ENCODE measurements around the gene GAS7. TPM values are rescaled to one million over a fixed set of nuclear protein-coding genes. Genes with fewer than 3 reads are reported as not detected.
A peak's percentile ranks its signal among the peaks of the same experiment; 100 is the strongest.
"Not testable (repeated sequence)": the region's sequence is repeated elsewhere in the genome, so short reads cannot be mapped to it uniquely, and the experiment has no call there.

The GAS7 gene
- total RNA-seq, 1 experiment from 2014 or later: 0.02 TPM

- DNase-seq (ENCODE audit: low read depth): peak; percentile 22
Observed at GRCh38 chr17:10022416-10022815, 176.0 kb downstream of the GAS7 start.

- DNase-seq (ENCODE audit: low read depth): no peak
Observed at GRCh38 chr17:10021272-10021984, 177.0 kb downstream of the GAS7 start.

- peak; percentile 4 for DNase-seq (ENCODE audit: low read depth)
Observed at GRCh38 chr17:10019941-10020451, 178.4 kb downstream of the GAS7 start.

- DNase-seq (ENCODE audit: low read depth): no peak
Observed at GRCh38 chr17:10018461-10018891, 179.9 kb downstream of the GAS7 start.

- not testable (repeated sequence) for DNase-seq (ENCODE audit: low read depth)
Observed at GRCh38 chr17:10016958-10017570, 181.3 kb downstream of the GAS7 start.

GRCh38 chr17:10013365-10014112 lies 184.9 kb downstream of the GAS7 start:
- DNase-seq (ENCODE audit: low read depth): no peak

GRCh38 chr17:10010752-10011151 lies 187.7 kb downstream of the GAS7 start:
- DNase-seq (ENCODE audit: low read depth): no peak

GRCh38 chr17:10003705-10004104 lies 194.7 kb downstream of the GAS7 start:
- DNase-seq (ENCODE audit: low read depth): no peak

GRCh38 chr17:10002567-10003360 lies 195.6 kb downstream of the GAS7 start:
- not testable (repeated sequence) for DNase-seq (ENCODE audit: low read depth)

- DNase-seq (ENCODE audit: low read depth): no peak
Observed at GRCh38 chr17:10001306-10001873, 197.0 kb downstream of the GAS7 start.

GRCh38 chr17:9999919-10000695 lies 198.3 kb downstream of the GAS7 start:
- no peak for DNase-seq (ENCODE audit: low read depth)

GRCh38 chr17:9998060-9998459 lies 200.3 kb downstream of the GAS7 start:
- no peak for DNase-seq (ENCODE audit: low read depth)

GRCh38 chr17:9994761-9995160 lies 203.6 kb downstream of the GAS7 start:
- DNase-seq (ENCODE audit: low read depth): no peak

GRCh38 chr17:9991796-9992195 lies 206.6 kb downstream of the GAS7 start:
- DNase-seq (ENCODE audit: low read depth): no peak

GRCh38 chr17:9991351-9991750 lies 207.1 kb downstream of the GAS7 start:
- no peak for DNase-seq (ENCODE audit: low read depth)

- DNase-seq (ENCODE audit: low read depth): peak; percentile 9
Observed at GRCh38 chr17:9987779-9988585, 210.4 kb downstream of the GAS7 start.

- no peak for DNase-seq (ENCODE audit: low read depth)
Observed at GRCh38 chr17:9986754-9987382, 211.5 kb downstream of the GAS7 start.

- DNase-seq (ENCODE audit: low read depth): no peak
Observed at GRCh38 chr17:9985646-9986045, 212.8 kb downstream of the GAS7 start.

- DNase-seq (ENCODE audit: low read depth): no peak
Observed at GRCh38 chr17:9984768-9985167, 213.6 kb downstream of the GAS7 start.
